Activated CD8-positive, alpha-beta T cell treated with anti-CD3 and anti-CD28 coated beads for 36 hours (primary cell): ENCODE measurements around the gene TSC22D3. TPM values are rescaled to one million over a fixed set of nuclear protein-coding genes. Genes with fewer than 3 reads are reported as not detected.

ENCODE experiments used
- ATAC-seq: fragments of 200-7000 bp; cut with Tn5 transposase; one replicate; pipeline ENCODE4 v1.10.0; 2021; ENCODE audit warnings: mild to moderate bottlenecking, moderate library complexity
- CTCF ChIA-PET: fragments of 350-600 bp; sonication (Branson Sonifier 250); formaldehyde crosslinking; loops from one replicate; lab custom pipeline; 2021; ENCODE audit warnings: antibody characterized with exemption; lab: Charles Lee
- POLR2A ChIA-PET: fragments of 350-600 bp; sonication (Branson Sonifier 250); formaldehyde crosslinking; loops from one replicate; lab custom pipeline; 2021; ENCODE audit warnings: antibody characterized with exemption; lab: Charles Lee
- DNase-seq: peaks from one replicate; pipeline ENCODE4 v3.0.0-alpha.2; 2020
- H3K27ac Mint-ChIP-seq: one replicate; pipeline ENCODE4 v1.8.0; 2021; ENCODE audit warnings: mild to moderate bottlenecking, mixed read lengths
- H3K27me3 Mint-ChIP-seq: one replicate; pipeline ENCODE4 v1.8.0; 2021; ENCODE audit warnings: mixed read lengths
- H3K36me3 Mint-ChIP-seq: one replicate; pipeline ENCODE4 v1.8.0; 2021; ENCODE audit warnings: low read depth, mixed read lengths
- H3K4me1 Mint-ChIP-seq: one replicate; pipeline ENCODE4 v1.8.0; 2021; ENCODE audit warnings: low read depth, mixed read lengths
- H3K4me3 Mint-ChIP-seq: one replicate; pipeline ENCODE4 v1.8.0; 2021; ENCODE audit warnings: mild to moderate bottlenecking, moderate library complexity, mixed read lengths
- H3K9me3 Mint-ChIP-seq: one replicate; pipeline ENCODE4 v1.8.0; 2021; ENCODE audit warnings: mixed read lengths
- CTCF ChIP-seq: fragments of 200-600 bp; IDR thresholded peaks from one replicate; pipeline ENCODE4 v1.8.0; 2022; ENCODE audit warnings: antibody characterized with exemption, mild to moderate bottlenecking
- intact Hi-C: fragments of 100-400 bp; cut with micrococcal nuclease; formaldehyde crosslinking; loops from one replicate; pipeline ENCODE4 v1.10.0; 2022
- total RNA-seq, 2 experiments: library from RNA; stranded (reverse); gene quantifications; one replicate each; pipeline ENCODE4 v1.2.3, GENCODE V29; 2021

TSC22D3 gene
- total RNA-seq, 2 experiments from 2014 or later, result 47.2 to 50.5 TPM

DNA sequence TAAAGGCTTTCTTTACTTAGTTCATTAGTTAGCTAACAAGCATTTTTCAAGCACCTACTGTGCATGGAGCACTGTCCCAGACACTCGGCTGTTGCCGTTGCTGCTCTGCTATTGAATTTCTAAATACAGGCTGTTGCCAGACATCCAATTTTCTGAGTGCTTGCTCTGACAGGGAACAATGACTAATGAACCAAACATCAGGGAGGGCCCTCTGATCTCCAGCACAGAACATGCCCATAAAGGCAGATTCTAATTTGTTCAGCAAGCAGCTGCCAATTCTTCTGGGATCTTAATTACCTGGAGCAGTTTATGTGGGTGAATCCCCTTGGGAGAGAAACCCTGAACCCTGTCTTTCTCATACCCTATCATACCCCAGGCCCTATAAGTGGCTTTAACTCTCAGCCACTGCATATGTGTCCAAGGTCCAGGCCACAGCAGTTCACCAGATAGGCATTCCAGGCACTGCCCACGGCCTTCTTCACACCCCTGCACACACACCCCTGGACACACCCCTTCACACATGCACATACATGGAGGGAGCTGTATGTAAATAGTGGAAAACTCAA is 27.9 kb downstream of the TSC22D3 start:
- no peak overlapping the region for H3K4me3 Mint-ChIP-seq
- H3K27me3 Mint-ChIP-seq, result no peaks in the 10 kb centered on the region
- H3K4me1 Mint-ChIP-seq, result peaks cover 8% of the 10 kb centered on the region
- DNase-seq (no peak), ATAC-seq (no peak)
- no peak for TF ChIP-seq CTCF
- intact Hi-C loops, result no loop called here
- ChIA-PET CTCF (no interaction called here), POLR2A (interaction anchor here (0.9 kb wide), 1 partner anchor 10 kb away, joined by 3 read pairs; no protein-coding TSS in a partner anchor)
- no peak overlapping the region for H3K27ac Mint-ChIP-seq
- H3K36me3 Mint-ChIP-seq, result no peaks in the 10 kb centered on the region
- no peaks in the 10 kb centered on the region for H3K9me3 Mint-ChIP-seq

DNA sequence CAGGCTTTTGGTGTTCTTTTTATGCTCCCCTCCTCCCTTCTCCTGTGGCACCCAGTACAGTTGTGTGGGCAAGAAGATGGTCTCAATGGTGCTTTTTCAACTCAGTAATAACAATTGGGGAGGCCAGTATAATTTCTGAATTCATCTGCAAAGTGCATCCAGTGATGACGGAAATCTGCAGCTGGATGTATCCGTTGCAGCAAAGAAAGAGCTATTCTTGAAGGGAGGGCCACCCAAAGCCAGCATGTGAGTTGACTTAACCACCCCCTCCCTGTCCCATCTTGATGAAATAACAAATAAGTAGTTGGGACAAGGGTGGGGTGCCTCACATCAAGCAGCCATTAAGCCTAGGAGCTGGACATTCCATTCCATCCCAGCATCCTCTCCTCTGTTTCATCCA is 30.7 kb downstream of the TSC22D3 start:
- Mint-ChIP-seq H3K27me3 (no peaks in the 10 kb centered on the region), H3K4me3 (no peak overlapping the region), H3K9me3 (no peaks in the 10 kb centered on the region), H3K4me1 (peaks cover 25% of the 10 kb centered on the region), H3K27ac (no peak overlapping the region), H3K36me3 (no peaks in the 10 kb centered on the region)
- TF ChIP-seq CTCF, result no peak
- DNase-seq (no peak), ATAC-seq (no peak)
- intact Hi-C loops, result no loop called here
- POLR2A ChIA-PET, result no interaction called here
- CTCF ChIA-PET, result interaction anchor here (0.9 to 2.2 kb wide), 3 partner anchors 31 to 86 kb away, joined by 4 to 6 read pairs (median 5); partner anchors contain the start of gene TSC22D3

DNA sequence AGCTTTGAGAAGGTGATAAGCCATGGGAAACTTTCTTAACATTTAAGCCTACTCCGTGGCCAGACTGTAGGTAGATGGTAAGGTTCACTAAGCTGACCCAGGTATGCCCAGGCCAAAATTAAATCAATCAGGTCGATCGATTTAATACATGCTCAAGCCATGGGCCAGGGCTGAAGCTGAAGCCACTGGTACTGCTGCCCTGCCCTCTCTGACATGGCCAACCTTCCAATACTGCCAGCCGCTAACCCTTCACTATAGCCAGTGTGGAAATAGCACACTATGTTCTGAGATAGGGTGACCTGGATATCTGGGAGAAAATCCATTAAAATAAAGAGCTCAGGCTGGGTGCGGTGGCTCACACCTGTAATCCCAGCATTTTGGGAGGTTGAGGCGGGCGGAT is 31.6 kb downstream of the TSC22D3 start:
- H3K4me3 Mint-ChIP-seq, result no peak overlapping the region
- no peak overlapping the region for H3K27ac Mint-ChIP-seq
- H3K27me3 Mint-ChIP-seq, result no peaks in the 10 kb centered on the region
- intact Hi-C loops, result no loop called here
- peaks cover 29% of the 10 kb centered on the region for H3K4me1 Mint-ChIP-seq
- H3K9me3 Mint-ChIP-seq, result no peaks in the 10 kb centered on the region
- ChIA-PET CTCF (interaction anchor here (0.6 to 2.2 kb wide), 4 partner anchors 26 to 310 kb away, joined by 3 to 6 read pairs (median 4); partner anchors contain the start of gene TSC22D3), POLR2A (no interaction called here)
- no peak for DNase-seq
- H3K36me3 Mint-ChIP-seq, result no peaks in the 10 kb centered on the region
- TF ChIP-seq CTCF, result no peak
- ATAC-seq, result no peak

- DNase-seq, result no peak
- no peaks in the 10 kb centered on the region for H3K36me3 Mint-ChIP-seq
- POLR2A ChIA-PET, result interaction anchor here (1.4 kb wide), 2 partner anchors 25 to 30 kb away, joined by 4 to 5 read pairs; no protein-coding TSS in a partner anchor
Observed at GRCh38 chrX:107742700-107743191, 32.8 kb downstream of the TSC22D3 start.

More at GRCh38 chrX:107742700-107743191, 32.8 kb downstream of the TSC22D3 start:
- peaks cover 31% of the 10 kb centered on the region for H3K4me1 Mint-ChIP-seq
- no peak for ATAC-seq
- CTCF ChIA-PET, result interaction anchor here (1.1 to 1.8 kb wide), 3 partner anchors 17 to 83 kb away, joined by 4 to 6 read pairs (median 4); no protein-coding TSS in a partner anchor
- H3K27ac Mint-ChIP-seq, result peak overlapping the region; percentile 98
- no peaks in the 10 kb centered on the region for H3K9me3 Mint-ChIP-seq
- no peak for TF ChIP-seq CTCF
- peak overlapping the region; percentile 75 for H3K4me3 Mint-ChIP-seq
- no peaks in the 10 kb centered on the region for H3K27me3 Mint-ChIP-seq
- intact Hi-C loops, result no loop called here
